Measurements from ENCODE around the gene CX3CR1.

DNA sequence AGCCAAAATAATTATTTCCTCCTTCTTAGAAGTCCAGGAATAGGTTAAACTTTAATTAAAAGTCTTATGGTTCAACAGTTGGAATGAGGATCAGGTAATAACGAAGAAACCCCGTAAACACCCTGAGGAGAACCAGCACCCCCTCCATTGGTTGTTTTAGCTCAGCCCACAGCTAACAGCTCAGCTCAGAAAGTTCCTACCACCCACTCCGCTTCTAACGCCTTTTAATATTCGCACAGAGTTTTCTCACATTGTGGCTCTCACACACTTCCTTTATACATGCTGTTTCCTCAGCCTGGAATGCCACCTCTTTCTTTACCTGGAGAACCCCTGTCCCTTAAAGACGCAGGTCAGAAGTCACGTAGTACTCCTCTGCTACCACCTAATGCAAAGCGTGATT, 17.0 kb downstream of the CX3CR1 start:
- TF ChIP-seq EZH2 (IDR thresholded peaks at IDR 0.05; ENCODE audit: insufficient read depth, poor library complexity, severe bottlenecking) (no peak), EZH2phosphoT487 (IDR thresholded peaks at IDR 0.05; ENCODE audit: insufficient read depth, low read depth) (no peak)

Data from GM23248 (cell line).